Epithelial cell of prostate (primary cell): ENCODE data around the gene CCDC150.
"Not testable (repeated sequence)": the region's sequence is repeated elsewhere in the genome, so short reads cannot be mapped to it uniquely, and the experiment has no call there.

Experiments used
- DNase-seq: peaks from one replicate; pipeline ENCODE4 v3.0.0-alpha.2; 2011; ENCODE audit warnings: low read depth, low spot score
- H3K27ac ChIP-seq: fragments of 450-650 bp; 2 replicates; pipeline ENCODE4 v1.5.1; 2017; ENCODE audit warnings: mild to moderate bottlenecking

The CCDC150 gene

GRCh38 chr2:196630531-196630930 is 9.0 kb upstream of the CCDC150 start:
- no peak for DNase-seq
- no peak overlapping the region for H3K27ac ChIP-seq

GRCh38 chr2:196635156-196635555 is 4.4 kb upstream of the CCDC150 start:
- DNase-seq, result no peak
- no peak overlapping the region for H3K27ac ChIP-seq

DNA sequence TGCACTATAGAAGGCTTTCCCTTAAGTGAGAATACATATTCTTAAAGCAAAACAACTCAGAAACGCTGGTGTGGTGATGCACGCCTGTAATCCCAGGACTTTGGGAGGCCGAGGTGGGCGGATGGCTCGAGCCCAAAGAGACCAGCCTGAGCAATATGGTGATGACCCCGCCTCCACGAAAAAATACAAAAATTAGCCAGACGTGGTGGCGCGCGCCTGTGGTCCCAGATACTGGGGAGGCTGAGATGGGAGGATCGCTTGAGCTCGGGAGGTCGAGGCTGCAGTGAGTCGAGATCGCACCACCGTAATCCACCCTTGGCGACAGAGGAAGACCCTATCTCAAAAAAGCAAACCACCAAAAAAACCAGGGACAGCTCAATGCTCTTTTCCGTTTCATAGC is 750 bp upstream of the CCDC150 start:
- H3K27ac ChIP-seq, result no peak overlapping the region
- no peak for DNase-seq

- no peak for DNase-seq
- H3K27ac ChIP-seq, result no peak overlapping the region
Measured at GRCh38 chr2:196640031-196640548, 575 bp downstream of the CCDC150 start.

GRCh38 chr2:196649202-196649601 is 9.7 kb downstream of the CCDC150 start:
- H3K27ac ChIP-seq, result no peak overlapping the region
- DNase-seq, result no peak

GRCh38 chr2:196651387-196652094 is 12.0 kb downstream of the CCDC150 start:
- no peak overlapping the region for H3K27ac ChIP-seq
- DNase-seq, result no peak

DNA sequence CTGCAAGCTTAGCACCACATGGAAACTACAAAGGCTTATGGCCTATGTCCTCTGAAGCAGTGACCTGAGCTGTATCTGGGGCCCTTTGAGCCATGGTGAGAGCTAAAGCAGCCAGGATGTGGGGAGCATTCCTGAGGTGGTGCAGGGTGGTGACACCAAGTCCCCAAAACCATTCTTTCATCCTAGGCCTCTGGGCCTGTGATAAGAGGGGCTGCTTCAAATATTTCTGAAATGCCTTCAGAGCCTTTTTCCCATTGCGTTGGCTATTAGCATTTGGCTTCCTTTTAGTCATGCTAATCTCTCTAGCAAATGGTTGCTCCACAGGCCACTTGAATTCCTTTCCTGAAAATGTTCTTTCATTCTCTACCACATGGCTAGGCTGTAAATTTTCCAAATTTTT is 13.4 kb downstream of the CCDC150 start:
- H3K27ac ChIP-seq, result no peak overlapping the region
- DNase-seq, result no peak

- H3K27ac ChIP-seq, result no peak overlapping the region
- no peak for DNase-seq
Measured at GRCh38 chr2:196653843-196654242, 14.3 kb downstream of the CCDC150 start.

- H3K27ac ChIP-seq, result no peak overlapping the region
- DNase-seq, result no peak
Measured at GRCh38 chr2:196655761-196656160, 16.2 kb downstream of the CCDC150 start.

DNA sequence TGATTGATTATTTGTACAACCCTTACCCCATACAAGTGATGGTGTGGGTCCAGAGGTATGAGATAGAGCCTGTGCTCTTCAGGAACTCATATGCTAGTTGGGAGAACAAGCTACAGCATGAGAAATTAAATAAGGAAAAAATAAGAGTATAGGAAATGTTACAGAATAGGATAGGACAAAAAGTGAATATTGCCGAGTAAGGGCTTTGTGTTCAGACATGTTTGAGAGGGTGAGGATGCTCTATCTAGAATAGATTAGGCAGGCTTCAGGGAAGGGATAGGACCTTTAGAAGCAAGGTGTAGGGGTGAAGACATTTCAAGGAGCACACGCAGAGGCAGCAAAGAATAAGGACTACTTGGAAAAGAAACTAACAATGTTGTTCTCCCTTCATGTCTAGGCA is 17.8 kb downstream of the CCDC150 start:
- no peak for DNase-seq
- no peak overlapping the region for H3K27ac ChIP-seq

GRCh38 chr2:196659844-196660243 is 20.3 kb downstream of the CCDC150 start:
- H3K27ac ChIP-seq, result no peak overlapping the region
- DNase-seq, result no peak

GRCh38 chr2:196660244-196660643 is 20.7 kb downstream of the CCDC150 start:
- no peak overlapping the region for H3K27ac ChIP-seq
- DNase-seq, result no peak

DNA sequence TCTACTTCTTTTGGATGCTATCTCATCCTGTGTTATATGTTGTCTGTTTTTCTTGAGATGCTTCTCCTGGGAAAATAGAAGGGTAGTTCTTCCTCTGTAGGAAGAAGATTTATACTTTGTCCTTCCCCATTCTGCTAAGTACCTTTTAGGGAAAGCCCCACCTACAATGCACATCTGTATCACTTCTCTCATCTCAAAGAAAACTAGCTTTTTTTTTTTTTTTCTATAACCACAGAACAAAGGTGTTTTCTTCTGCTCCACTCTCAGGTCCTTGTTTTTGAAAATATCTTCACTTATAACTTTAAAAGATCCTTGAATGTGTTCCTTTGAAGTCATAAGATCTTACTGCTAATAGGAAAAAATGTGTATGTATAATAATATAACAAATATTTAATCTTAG is 30.8 kb downstream of the CCDC150 start:
- no peak overlapping the region for H3K27ac ChIP-seq
- DNase-seq, result no peak

DNA sequence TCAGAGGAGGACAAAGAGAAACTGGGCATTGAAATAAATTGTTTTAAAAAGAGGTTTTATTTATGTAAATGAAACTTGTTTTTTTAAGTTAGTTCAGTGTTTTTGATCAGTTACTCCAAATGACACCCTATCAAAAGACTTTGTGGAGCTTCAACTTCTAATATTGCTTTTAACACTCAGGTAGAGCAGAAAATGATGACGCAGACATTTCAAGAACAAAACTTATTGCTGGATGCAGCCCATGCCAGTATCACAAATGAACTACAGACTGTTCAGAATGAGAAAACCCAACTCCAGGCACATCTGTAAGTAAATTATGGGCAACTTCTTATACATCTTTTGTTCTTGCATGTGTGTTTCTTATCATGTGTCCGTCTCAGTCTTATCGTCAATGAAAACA is 36.4 kb downstream of the CCDC150 start:
- H3K27ac ChIP-seq, result no peak overlapping the region
- DNase-seq, result no peak

DNA sequence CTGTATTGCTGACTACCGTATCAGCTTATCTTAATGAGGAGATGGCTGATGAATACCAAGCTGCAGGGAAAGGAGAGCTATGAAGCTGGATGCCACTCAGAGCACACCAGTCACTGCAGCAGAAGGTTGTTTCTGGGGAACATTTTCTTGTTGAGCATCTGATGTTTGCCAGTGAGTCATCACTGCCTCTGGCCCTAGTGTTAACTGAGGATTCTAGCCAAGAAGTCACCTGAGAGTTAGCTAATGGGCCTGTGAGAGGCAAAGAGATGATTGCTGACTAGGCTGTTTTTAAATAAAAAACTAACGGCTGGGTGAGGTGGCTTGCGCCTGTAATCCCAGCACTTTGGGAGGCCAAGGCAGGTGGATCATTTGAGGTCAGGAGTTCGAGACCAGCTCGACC is 37.9 kb downstream of the CCDC150 start:
- peak; percentile 66 for DNase-seq
- H3K27ac ChIP-seq, result no peak overlapping the region

DNA sequence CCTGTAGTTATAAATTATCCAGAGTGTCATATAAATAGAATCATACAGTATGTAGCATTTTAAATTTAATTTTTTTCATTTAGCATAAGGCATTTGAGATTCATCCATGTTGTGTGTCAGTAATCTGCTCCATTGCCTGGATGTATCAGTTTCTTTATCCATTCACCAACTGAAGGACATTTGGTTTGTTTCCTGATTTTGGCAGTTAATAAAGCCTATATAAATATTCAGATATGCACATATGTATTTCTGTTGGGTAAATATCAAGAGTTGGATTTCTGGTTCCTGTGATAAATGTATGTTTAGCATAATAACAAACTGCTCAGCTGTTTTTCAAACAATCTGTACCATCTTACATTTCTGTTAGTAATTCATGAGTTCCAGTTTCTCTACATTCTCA is 39.9 kb downstream of the CCDC150 start:
- DNase-seq, result no peak
- H3K27ac ChIP-seq, result no peak overlapping the region

- H3K27ac ChIP-seq, result no peak overlapping the region
Measured at GRCh38 chr2:196681510-196681909, 42.0 kb downstream of the CCDC150 start.

DNA sequence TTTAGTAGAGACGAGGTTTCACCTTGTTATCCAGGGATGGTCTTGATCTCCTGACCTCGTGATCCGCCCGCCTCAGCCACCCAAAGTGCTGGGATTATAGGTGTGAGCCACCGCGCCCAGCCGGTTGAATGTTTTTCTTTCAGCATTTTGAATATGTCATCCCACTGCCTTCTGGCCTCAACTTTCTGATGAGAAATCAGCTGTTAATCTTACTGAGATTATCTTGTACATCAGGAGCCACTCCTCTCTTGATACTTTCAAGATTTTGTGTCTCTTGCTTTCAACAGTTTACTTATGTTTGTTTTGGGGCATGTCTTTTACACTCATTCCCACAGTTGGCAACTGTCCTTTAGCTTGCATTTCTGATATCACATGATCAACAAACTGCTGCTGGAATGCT is 46.3 kb downstream of the CCDC150 start:
- DNase-seq, result no peak
- no peak overlapping the region for H3K27ac ChIP-seq

More at GRCh38 chr2:196681510-196681909, 42.0 kb downstream of the CCDC150 start:
- DNase-seq, result no peak

GRCh38 chr2:196686737-196687136 is 47.2 kb downstream of the CCDC150 start:
- not testable (repeated sequence) for DNase-seq, H3K27ac ChIP-seq

DNA sequence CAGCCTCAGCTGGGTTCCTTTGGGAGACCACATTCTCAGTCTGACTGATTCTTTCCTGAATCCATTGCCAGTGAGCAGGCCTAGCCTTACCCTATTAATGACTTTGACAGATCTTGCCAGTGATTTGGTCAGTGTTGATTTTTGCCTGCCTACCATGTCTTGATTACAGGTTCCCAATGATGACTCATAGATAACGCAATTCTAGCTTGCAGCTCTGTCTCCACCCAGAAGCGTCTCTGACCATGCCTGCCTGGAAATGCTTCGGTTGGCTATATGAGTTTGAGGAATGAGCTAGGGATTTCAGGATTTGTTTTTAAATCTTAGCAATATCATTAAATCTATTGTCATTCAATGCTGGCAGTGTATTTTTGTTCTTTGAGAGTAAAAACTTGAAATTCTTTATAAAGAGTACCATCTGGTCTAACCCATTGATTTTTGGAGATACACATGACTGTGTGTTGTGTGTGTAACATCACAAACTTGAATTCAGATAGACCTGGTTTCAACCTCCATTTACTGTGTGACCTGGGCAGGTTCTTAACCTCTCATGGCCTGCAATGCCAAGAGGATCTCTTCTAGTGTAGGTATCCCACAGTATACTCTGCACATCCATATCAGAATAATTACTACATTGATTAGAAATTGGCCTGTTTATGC is 57.0 kb downstream of the CCDC150 start:
- peak; percentile 51 for DNase-seq

GRCh38 chr2:196697825-196698224 is 58.3 kb downstream of the CCDC150 start:
- H3K27ac ChIP-seq, result no peak overlapping the region
- DNase-seq, result no peak

More for the DNA sequence above, 57.0 kb downstream of the CCDC150 start:
- no peak overlapping the region for H3K27ac ChIP-seq

GRCh38 chr2:196702641-196703040 is 63.1 kb downstream of the CCDC150 start:
- DNase-seq, result no peak
- no peak overlapping the region for H3K27ac ChIP-seq
